ENCODE measurements around the gene ATG7.

The ATG7 gene, protein sequence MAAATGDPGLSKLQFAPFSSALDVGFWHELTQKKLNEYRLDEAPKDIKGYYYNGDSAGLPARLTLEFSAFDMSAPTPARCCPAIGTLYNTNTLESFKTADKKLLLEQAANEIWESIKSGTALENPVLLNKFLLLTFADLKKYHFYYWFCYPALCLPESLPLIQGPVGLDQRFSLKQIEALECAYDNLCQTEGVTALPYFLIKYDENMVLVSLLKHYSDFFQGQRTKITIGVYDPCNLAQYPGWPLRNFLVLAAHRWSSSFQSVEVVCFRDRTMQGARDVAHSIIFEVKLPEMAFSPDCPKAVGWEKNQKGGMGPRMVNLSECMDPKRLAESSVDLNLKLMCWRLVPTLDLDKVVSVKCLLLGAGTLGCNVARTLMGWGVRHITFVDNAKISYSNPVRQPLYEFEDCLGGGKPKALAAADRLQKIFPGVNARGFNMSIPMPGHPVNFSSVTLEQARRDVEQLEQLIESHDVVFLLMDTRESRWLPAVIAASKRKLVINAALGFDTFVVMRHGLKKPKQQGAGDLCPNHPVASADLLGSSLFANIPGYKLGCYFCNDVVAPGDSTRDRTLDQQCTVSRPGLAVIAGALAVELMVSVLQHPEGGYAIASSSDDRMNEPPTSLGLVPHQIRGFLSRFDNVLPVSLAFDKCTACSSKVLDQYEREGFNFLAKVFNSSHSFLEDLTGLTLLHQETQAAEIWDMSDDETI

GRCh38 chr3:11271986-11272904 lies at the start of gene ATG7:
Gene ATG7 (plus strand): TSS chr3:11272397. CDS start chr3:11298696, 26,299 bp downstream.
- TF ChIP-seq CTCF (conservative IDR thresholded peaks at IDR 0.05; ENCODE audit: low read depth, low read length) = no peak
- peak; percentile 81 for DNase-seq (ENCODE audit: low read depth)
- H3K4me3 ChIP-seq (ENCODE audit: low read length) = peak within 1 kb of the TSS; percentile 100

GRCh38 chr3:11224010-11224409 lies 48.2 kb upstream of the ATG7 start:
- no peak for DNase-seq (ENCODE audit: low read depth)
- no peak for TF ChIP-seq CTCF (conservative IDR thresholded peaks at IDR 0.05; ENCODE audit: low read depth, low read length)
- H3K4me3 ChIP-seq (ENCODE audit: low read length) = no peak overlapping the region

DNA sequence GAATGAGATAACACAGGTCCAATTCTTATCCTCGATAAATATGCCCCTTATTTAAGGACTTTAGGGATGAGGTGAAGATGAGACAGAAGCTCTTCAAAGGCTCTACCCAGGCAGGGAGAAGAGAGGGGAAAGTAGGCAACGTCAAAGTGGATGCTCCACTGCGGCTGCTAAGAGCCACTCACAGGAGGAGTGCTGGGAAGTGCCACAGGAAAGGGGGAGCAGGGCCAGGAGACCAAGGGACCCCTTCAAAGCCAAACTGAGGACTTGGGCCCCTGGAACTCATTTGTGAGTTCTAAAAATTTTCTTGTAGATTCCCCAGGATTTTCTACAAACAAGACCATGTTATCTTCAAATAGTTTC lies 47.3 kb upstream of the ATG7 start:
- no peak overlapping the region for H3K4me3 ChIP-seq (ENCODE audit: low read length)
- no peak for TF ChIP-seq CTCF (conservative IDR thresholded peaks at IDR 0.05; ENCODE audit: low read depth, low read length)
- DNase-seq (ENCODE audit: low read depth) = no peak

DNA sequence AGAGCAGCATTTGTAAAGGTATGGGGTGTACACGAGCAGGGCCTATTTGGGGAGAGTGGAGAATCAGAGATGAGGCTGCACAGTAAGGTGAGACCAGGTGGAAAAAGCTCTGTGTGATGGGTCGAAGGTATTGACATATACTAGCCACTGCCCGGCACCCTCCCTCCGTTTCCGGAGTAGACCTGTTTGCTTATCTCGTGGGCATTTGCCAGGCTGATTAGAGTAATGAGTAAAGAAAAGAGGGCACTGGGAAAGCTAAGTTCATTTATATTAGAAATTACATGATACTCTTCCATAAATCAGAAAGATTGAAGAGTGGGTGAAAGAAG lies 46.2 kb upstream of the ATG7 start:
- DNase-seq (ENCODE audit: low read depth) = no peak
- no peak for TF ChIP-seq CTCF (conservative IDR thresholded peaks at IDR 0.05; ENCODE audit: low read depth, low read length)
- peak overlapping the region; percentile 40 for H3K4me3 ChIP-seq (ENCODE audit: low read length)

DNA sequence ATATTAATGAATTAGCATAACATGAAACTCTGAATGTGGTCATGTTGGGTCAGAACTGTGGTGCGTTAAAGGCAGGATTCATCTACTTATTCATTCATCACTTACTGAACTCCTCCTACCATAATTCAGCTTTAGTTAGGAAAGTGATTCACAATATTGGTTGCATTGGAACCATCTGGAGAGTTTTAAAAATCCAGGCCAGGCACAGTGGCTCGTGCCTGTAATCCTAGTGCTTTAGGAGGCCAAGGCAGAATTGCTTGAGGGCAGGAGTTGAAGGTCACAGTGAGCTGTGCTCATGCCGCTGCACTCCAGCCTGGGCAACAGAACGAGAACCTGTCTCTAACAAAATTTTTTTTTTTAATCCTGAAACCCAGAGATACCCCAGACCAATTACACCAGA lies 44.2 kb upstream of the ATG7 start:
- TF ChIP-seq CTCF (conservative IDR thresholded peaks at IDR 0.05; ENCODE audit: low read depth, low read length) = no peak
- H3K4me3 ChIP-seq (ENCODE audit: low read length) = no peak overlapping the region
- no peak for DNase-seq (ENCODE audit: low read depth)

GRCh38 chr3:11230125-11230524 lies 42.1 kb upstream of the ATG7 start:
- no peak for TF ChIP-seq CTCF (conservative IDR thresholded peaks at IDR 0.05; ENCODE audit: low read depth, low read length)
- H3K4me3 ChIP-seq (ENCODE audit: low read length) = no peak overlapping the region
- DNase-seq (ENCODE audit: low read depth) = no peak
